ENCODE data around the gene KCNC3. TPM values are rescaled to one million over a fixed set of nuclear protein-coding genes. Genes with fewer than 3 reads are reported as not detected.
A peak's percentile ranks its signal among the peaks of the same experiment; 100 is the strongest.
"Not testable (repeated sequence)": the region's sequence is repeated elsewhere in the genome, so short reads cannot be mapped to it uniquely, and the experiment has no call there.

The KCNC3 gene
- total RNA-seq, 2 experiments from 2014 or later: 4.2 to 4.3 TPM

- no peak for DNase-seq
- Mint-ChIP-seq H3K9me3 (peaks cover 7% of the 10 kb centered on the region), H3K27me3 (no peaks in the 10 kb centered on the region), H3K4me3 (no peak overlapping the region), H3K4me1 (peaks cover 77% of the 10 kb centered on the region), H3K36me3 (ENCODE audit: low read depth) (peaks cover 28% of the 10 kb centered on the region), H3K27ac (peak overlapping the region; percentile 91)
- ChIA-PET POLR2A (interaction anchor here (1.5 to 2.3 kb wide), 3 partner anchors 14 to 23 kb away, joined by 5 to 8 read pairs (median 5); partner anchors contain the start of genes NR1H2 and POLD1), CTCF (interaction anchor here (1.1 to 1.8 kb wide), 2 partner anchors 53 to 98 kb away, joined by 3 to 4 read pairs; no protein-coding TSS in a partner anchor)
These were observed 32.8 kb upstream of the KCNC3 start for GRCh38 chr19:50362030-50362412.

GRCh38 chr19:50361290-50362029, 32.3 kb upstream of the KCNC3 start:
- no peak overlapping the region for H3K4me3 Mint-ChIP-seq
- H3K4me1 Mint-ChIP-seq: peaks cover 79% of the 10 kb centered on the region
- peaks cover 7% of the 10 kb centered on the region for H3K9me3 Mint-ChIP-seq
- POLR2A ChIA-PET: interaction anchor here (1.5 to 2.3 kb wide), 2 partner anchors 15 to 23 kb away, joined by 5 to 8 read pairs; partner anchors contain the start of genes NR1H2 and POLD1
- peak; percentile 39 for DNase-seq
- CTCF ChIA-PET: interaction anchor here (0.9 to 1.7 kb wide), 3 partner anchors 15 to 149 kb away, joined by 3 to 5 read pairs (median 3); partner anchors contain the start of genes JOSD2 and NR1H2
- peaks cover 28% of the 10 kb centered on the region for H3K36me3 Mint-ChIP-seq (ENCODE audit: low read depth)
- peak overlapping the region; percentile 91 for H3K27ac Mint-ChIP-seq
- H3K27me3 Mint-ChIP-seq: no peaks in the 10 kb centered on the region

- DNase-seq: no peak
- H3K4me3 Mint-ChIP-seq: peak overlapping the region; percentile 86
- peaks cover 60% of the 10 kb centered on the region for H3K4me1 Mint-ChIP-seq
- H3K36me3 Mint-ChIP-seq (ENCODE audit: low read depth): peaks cover 28% of the 10 kb centered on the region
- H3K27ac Mint-ChIP-seq: peak overlapping the region; percentile 94
- peaks cover 7% of the 10 kb centered on the region for H3K9me3 Mint-ChIP-seq
- POLR2A ChIA-PET: interaction anchor here (0.9 to 3.2 kb wide), 5 partner anchors 9 to 152 kb away, joined by 3 to 30 read pairs (median 12); partner anchors contain the start of genes JOSD2 and POLD1
- H3K27me3 Mint-ChIP-seq: no peaks in the 10 kb centered on the region
- CTCF ChIA-PET: interaction anchor here (1.0 to 2.4 kb wide), 2 partner anchors 9 to 10 kb away, joined by 3 to 21 read pairs; no protein-coding TSS in a partner anchor
These were observed 30.2 kb upstream of the KCNC3 start for GRCh38 chr19:50359328-50359818.

GRCh38 chr19:50358483-50359327, 29.5 kb upstream of the KCNC3 start:
- POLR2A ChIA-PET: interaction anchor here (0.9 to 3.2 kb wide), 11 partner anchors 10 to 446 kb away, joined by 3 to 30 read pairs (median 11); partner anchors contain the start of genes JOSD2, KCNC3, NR1H2 and POLD1
- peaks cover 28% of the 10 kb centered on the region for H3K36me3 Mint-ChIP-seq (ENCODE audit: low read depth)
- H3K9me3 Mint-ChIP-seq: peaks cover 7% of the 10 kb centered on the region
- peak overlapping the region; percentile 94 for H3K27ac Mint-ChIP-seq
- no peaks in the 10 kb centered on the region for H3K27me3 Mint-ChIP-seq
- DNase-seq: peak; percentile 82
- CTCF ChIA-PET: interaction anchor here (1.8 to 2.4 kb wide), 6 partner anchors 11 to 198 kb away, joined by 7 to 21 read pairs (median 16); partner anchors contain the start of genes KCNC3, NR1H2 and POLD1
- peaks cover 56% of the 10 kb centered on the region for H3K4me1 Mint-ChIP-seq
- peak overlapping the region; percentile 86 for H3K4me3 Mint-ChIP-seq

GRCh38 chr19:50357178-50358100, 28.3 kb upstream of the KCNC3 start:
- H3K27ac Mint-ChIP-seq: peak overlapping the region; percentile 94
- peaks cover 28% of the 10 kb centered on the region for H3K36me3 Mint-ChIP-seq (ENCODE audit: low read depth)
- H3K4me3 Mint-ChIP-seq: peak overlapping the region; percentile 86
- POLR2A ChIA-PET: interaction anchor here (0.7 to 3.2 kb wide), 21 partner anchors 8 to 448 kb away, joined by 3 to 30 read pairs (median 6); partner anchors contain the start of genes JOSD2, KCNC3, NAPSA and NR1H2
- H3K9me3 Mint-ChIP-seq: peaks cover 7% of the 10 kb centered on the region
- H3K4me1 Mint-ChIP-seq: peaks cover 44% of the 10 kb centered on the region
- CTCF ChIA-PET: interaction anchor here (0.6 to 2.4 kb wide), 24 partner anchors 9 to 426 kb away, joined by 3 to 21 read pairs (median 6); partner anchors contain the start of genes JOSD2, KCNC3, NAPSA and NR1H2
- no peaks in the 10 kb centered on the region for H3K27me3 Mint-ChIP-seq
- peak; percentile 89 for DNase-seq

GRCh38 chr19:50356691-50357177, 27.6 kb upstream of the KCNC3 start:
- no peak for DNase-seq
- peaks cover 7% of the 10 kb centered on the region for H3K9me3 Mint-ChIP-seq
- H3K36me3 Mint-ChIP-seq (ENCODE audit: low read depth): peaks cover 26% of the 10 kb centered on the region
- peak overlapping the region; percentile 86 for H3K4me3 Mint-ChIP-seq
- no peaks in the 10 kb centered on the region for H3K27me3 Mint-ChIP-seq
- peak overlapping the region; percentile 94 for H3K27ac Mint-ChIP-seq
- H3K4me1 Mint-ChIP-seq: peaks cover 37% of the 10 kb centered on the region
- ChIA-PET POLR2A (interaction anchor here (1.1 to 3.2 kb wide), 16 partner anchors 9 to 448 kb away, joined by 3 to 30 read pairs (median 8); partner anchors contain the start of genes JOSD2, KCNC3, NAPSA and NR1H2), CTCF (interaction anchor here (0.6 to 2.4 kb wide), 23 partner anchors 9 to 427 kb away, joined by 3 to 21 read pairs (median 6); partner anchors contain the start of genes JOSD2, KCNC3, NAPSA and NR1H2)

GRCh38 chr19:50353487-50353880, 24.3 kb upstream of the KCNC3 start:
- CTCF ChIA-PET: interaction anchor here (1.0 kb wide), 2 partner anchors 24 to 62 kb away, joined by 3 read pairs; partner anchors contain the start of gene KCNC3
- DNase-seq; POLR2A ChIA-PET; H3K27ac Mint-ChIP-seq; H3K9me3 Mint-ChIP-seq; H3K4me3 Mint-ChIP-seq; H3K27me3 Mint-ChIP-seq; H3K36me3 Mint-ChIP-seq (ENCODE audit: low read depth): not testable (repeated sequence)
- H3K4me1 Mint-ChIP-seq: peaks cover 11% of the 10 kb centered on the region

GRCh38 chr19:50352242-50352641, 23.1 kb upstream of the KCNC3 start:
- Mint-ChIP-seq H3K4me3 (no peak overlapping the region), H3K36me3 (ENCODE audit: low read depth) (no peaks in the 10 kb centered on the region), H3K27ac (no peak overlapping the region), H3K27me3 (no peaks in the 10 kb centered on the region), H3K4me1 (peaks cover 15% of the 10 kb centered on the region), H3K9me3 (no peaks in the 10 kb centered on the region)
- DNase-seq: no peak
- POLR2A ChIA-PET: no interaction called here
- CTCF ChIA-PET: interaction anchor here (1.5 kb wide), 1 partner anchor 13 kb away, joined by 5 read pairs; no protein-coding TSS in a partner anchor

- Mint-ChIP-seq H3K4me1 (peaks cover 32% of the 10 kb centered on the region), H3K27me3 (no peaks in the 10 kb centered on the region), H3K9me3 (peaks cover 5% of the 10 kb centered on the region), H3K36me3 (ENCODE audit: low read depth) (peaks cover 11% of the 10 kb centered on the region), H3K27ac (no peak overlapping the region), H3K4me3 (no peak overlapping the region)
- DNase-seq: no peak
- CTCF ChIA-PET: interaction anchor here (0.6 to 4.3 kb wide), 3 partner anchors 8 to 21 kb away, joined by 3 to 18 read pairs (median 4); partner anchors contain the start of gene KCNC3
- POLR2A ChIA-PET: no interaction called here
These were observed 20.3 kb upstream of the KCNC3 start for GRCh38 chr19:50349277-50350057.

- ChIA-PET POLR2A (interaction anchor here (1.0 to 2.8 kb wide), 4 partner anchors 9 to 18 kb away, joined by 5 to 12 read pairs (median 7); partner anchors contain the start of gene KCNC3), CTCF (interaction anchor here (0.6 to 4.3 kb wide), 5 partner anchors 11 to 381 kb away, joined by 3 to 18 read pairs (median 4); partner anchors contain the start of gene KCNC3)
- not testable (repeated sequence) for H3K9me3 Mint-ChIP-seq, DNase-seq, H3K27me3 Mint-ChIP-seq
- Mint-ChIP-seq H3K36me3 (ENCODE audit: low read depth) (peaks cover 18% of the 10 kb centered on the region), H3K4me3 (peak overlapping the region; percentile 38), H3K4me1 (peaks cover 41% of the 10 kb centered on the region), H3K27ac (peak overlapping the region; percentile 67)
These were observed 18.0 kb upstream of the KCNC3 start for GRCh38 chr19:50347089-50347581.

Measured in activated CD4-positive, alpha-beta memory T cell treated with anti-CD3 and anti-CD28 coated beads, Interleukin-2, amount 10 ng/mL, durations not matched to agents 7 days and 5 days (primary cell).